ENCODE data around the gene NCK2. TPM values are rescaled to one million over a fixed set of nuclear protein-coding genes. Genes with fewer than 3 reads are reported as not detected.

Gene NCK2
- total RNA-seq, 2 donors from 2014 or later = 41.0 to 50.0 TPM

- Histone ChIP-seq H3K27ac (no peak overlapping the region), H3K27me3 (replicated peaks; ENCODE audit: insufficient read depth) (no peaks in the 10 kb centered on the region), H3K4me3 (no peak overlapping the region), H3K9me3 (no peaks in the 10 kb centered on the region), H3K36me3 (no peaks in the 10 kb centered on the region), H3K4me1 (ENCODE audit: control insufficient read depth in 1 of 2, low read depth in 2 of 2) (peaks cover 16 to 30% of the 10 kb centered on the region in 2 donors)
- ATAC-seq (ENCODE audit: insufficient number of reproducible peaks, low FRiP score, low read depth) (no peak), DNase-seq (ENCODE audit: low spot score) (no peak)
- TF ChIP-seq CTCF (IDR thresholded peaks at IDR 0.05) = no peak
Measured at GRCh38 chr2:105761931-105762515, 17.3 kb downstream of the NCK2 start.

DNA sequence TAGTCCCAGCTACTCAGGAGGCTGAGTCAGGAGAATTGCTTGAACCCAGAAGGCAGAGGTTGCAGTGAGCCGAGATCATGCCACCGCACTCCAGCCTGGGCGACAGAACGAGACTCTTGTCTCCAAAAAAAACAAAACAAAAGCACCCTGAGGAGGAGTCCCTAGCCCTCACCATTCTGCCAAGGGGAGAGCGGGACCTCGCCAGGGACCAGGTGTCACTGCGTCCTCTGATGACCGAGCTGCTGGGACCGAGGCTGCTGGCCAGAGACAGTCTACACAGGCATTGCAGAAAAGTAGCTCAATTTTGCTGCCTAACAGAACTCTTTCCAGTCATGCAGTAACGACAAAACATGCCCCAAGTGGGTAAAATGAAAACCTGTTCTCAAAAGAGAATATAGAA, 18.4 kb downstream of the NCK2 start:
- Histone ChIP-seq H3K9me3 (no peaks in the 10 kb centered on the region), H3K27ac (no peak overlapping the region), H3K27me3 (replicated peaks; ENCODE audit: insufficient read depth) (no peaks in the 10 kb centered on the region), H3K36me3 (no peaks in the 10 kb centered on the region), H3K4me3 (no peak overlapping the region), H3K4me1 (ENCODE audit: control insufficient read depth in 1 of 2, low read depth in 2 of 2) (peaks cover 16 to 30% of the 10 kb centered on the region in 2 donors)
- DNase-seq (ENCODE audit: low spot score) (no peak), ATAC-seq (ENCODE audit: insufficient number of reproducible peaks, low FRiP score, low read depth) (no peak)
- TF ChIP-seq CTCF (IDR thresholded peaks at IDR 0.05) = no peak

DNA sequence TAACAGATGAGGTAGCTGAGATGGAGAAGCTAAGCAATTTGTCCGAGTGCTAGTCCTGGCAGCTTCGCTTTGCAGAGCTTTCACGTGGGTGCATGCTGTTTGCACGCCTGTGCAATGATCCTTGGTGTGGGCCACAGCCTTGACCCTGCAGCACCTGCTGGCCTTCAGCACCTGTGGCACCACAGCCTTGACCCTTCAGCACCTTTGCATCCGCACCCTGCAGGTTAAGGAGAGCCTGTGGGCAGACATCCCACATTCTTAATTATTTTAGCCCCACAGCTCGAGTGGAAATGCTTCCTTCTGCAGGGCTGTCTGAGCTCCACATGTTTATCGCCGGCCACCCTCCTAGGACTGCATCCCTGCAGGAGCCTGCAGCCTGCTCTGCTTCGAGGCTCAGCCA, 19.3 kb downstream of the NCK2 start:
- no peak overlapping the region for H3K27ac ChIP-seq
- TF ChIP-seq CTCF (IDR thresholded peaks at IDR 0.05) = no peak
- H3K27me3 ChIP-seq (replicated peaks; ENCODE audit: insufficient read depth) = no peaks in the 10 kb centered on the region
- DNase-seq (ENCODE audit: low spot score) = no peak
- H3K9me3 ChIP-seq = no peaks in the 10 kb centered on the region
- H3K36me3 ChIP-seq = no peaks in the 10 kb centered on the region
- H3K4me1 ChIP-seq (ENCODE audit: control insufficient read depth in 1 of 2, low read depth in 2 of 2) = peaks cover 16 to 30% of the 10 kb centered on the region in 2 donors
- no peak overlapping the region for H3K4me3 ChIP-seq
- no peak for ATAC-seq (ENCODE audit: insufficient number of reproducible peaks, low FRiP score, low read depth)

- no peaks in the 10 kb centered on the region for H3K9me3 ChIP-seq
- H3K4me1 ChIP-seq (ENCODE audit: control insufficient read depth in 1 of 2, low read depth in 2 of 2) = peaks cover 16 to 30% of the 10 kb centered on the region in 2 donors
- H3K4me3 ChIP-seq = no peak overlapping the region
- H3K27me3 ChIP-seq (replicated peaks; ENCODE audit: insufficient read depth) = no peaks in the 10 kb centered on the region
- DNase-seq (ENCODE audit: low spot score) = no peak
- no peak for TF ChIP-seq CTCF (IDR thresholded peaks at IDR 0.05)
- H3K36me3 ChIP-seq = no peaks in the 10 kb centered on the region
- no peak for ATAC-seq (ENCODE audit: insufficient number of reproducible peaks, low FRiP score, low read depth)
- no peak overlapping the region for H3K27ac ChIP-seq
Measured at GRCh38 chr2:105765415-105766299, 20.9 kb downstream of the NCK2 start.

GRCh38 chr2:105766300-105766866, 21.7 kb downstream of the NCK2 start:
- no peaks in the 10 kb centered on the region for H3K27me3 ChIP-seq (replicated peaks; ENCODE audit: insufficient read depth)
- peaks cover 16 to 30% of the 10 kb centered on the region in 2 donors for H3K4me1 ChIP-seq (ENCODE audit: control insufficient read depth in 1 of 2, low read depth in 2 of 2)
- DNase-seq (ENCODE audit: low spot score) (no peak), ATAC-seq (ENCODE audit: insufficient number of reproducible peaks, low FRiP score, low read depth) (no peak)
- H3K9me3 ChIP-seq = no peaks in the 10 kb centered on the region
- no peak overlapping the region for H3K27ac ChIP-seq
- no peaks in the 10 kb centered on the region for H3K36me3 ChIP-seq
- no peak overlapping the region for H3K4me3 ChIP-seq
- TF ChIP-seq CTCF (IDR thresholded peaks at IDR 0.05) = no peak
